ENCODE data around the gene STK32B.

The STK32B gene

DNA sequence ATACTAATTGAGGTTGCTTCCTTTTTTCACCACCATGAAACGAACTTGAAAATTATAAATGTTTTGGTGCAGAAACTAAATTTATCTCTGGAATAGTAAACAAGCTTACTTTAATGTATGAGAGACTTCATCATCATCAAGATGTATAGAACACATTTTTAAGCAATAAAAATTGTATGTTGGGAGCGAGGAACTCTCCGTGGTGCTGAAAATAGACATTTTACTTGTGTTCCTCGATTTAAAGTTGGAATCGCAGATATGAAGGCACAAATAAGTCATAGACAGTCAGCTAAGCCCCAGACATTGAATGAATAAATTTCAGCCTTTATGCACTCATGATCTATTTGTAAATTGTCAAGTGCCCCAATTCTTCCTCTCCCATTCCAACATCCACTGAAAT, 310.7 kb downstream of the STK32B start:
- no peaks in the 10 kb centered on the region for H3K9me3 ChIP-seq (ENCODE audit: control insufficient read depth, insufficient read depth, low read length)
- no peak overlapping the region for H3K4me3 ChIP-seq (ENCODE audit: low read depth, low read length)
- H3K9ac ChIP-seq (ENCODE audit: low read depth, low read length), result no peak overlapping the region
- H3K36me3 ChIP-seq (ENCODE audit: control insufficient read depth, insufficient read depth, low read length), result no peaks in the 10 kb centered on the region
- H3K27me3 ChIP-seq (ENCODE audit: control insufficient read depth, insufficient read depth, low read length), result no peaks in the 10 kb centered on the region
- H3K4me1 ChIP-seq (ENCODE audit: control insufficient read depth, insufficient read depth, low read length), result no peaks in the 10 kb centered on the region

- H3K4me1 ChIP-seq (ENCODE audit: control insufficient read depth, insufficient read depth, low read length), result no peaks in the 10 kb centered on the region
- no peaks in the 10 kb centered on the region for H3K27me3 ChIP-seq (ENCODE audit: control insufficient read depth, insufficient read depth, low read length)
- H3K9ac ChIP-seq (ENCODE audit: low read depth, low read length), result no peak overlapping the region
- H3K36me3 ChIP-seq (ENCODE audit: control insufficient read depth, insufficient read depth, low read length), result no peaks in the 10 kb centered on the region
- no peak overlapping the region for H3K4me3 ChIP-seq (ENCODE audit: low read depth, low read length)
- H3K9me3 ChIP-seq (ENCODE audit: control insufficient read depth, insufficient read depth, low read length), result no peaks in the 10 kb centered on the region
These were observed 313.1 kb downstream of the STK32B start for GRCh38 chr4:5364406-5364805.

DNA sequence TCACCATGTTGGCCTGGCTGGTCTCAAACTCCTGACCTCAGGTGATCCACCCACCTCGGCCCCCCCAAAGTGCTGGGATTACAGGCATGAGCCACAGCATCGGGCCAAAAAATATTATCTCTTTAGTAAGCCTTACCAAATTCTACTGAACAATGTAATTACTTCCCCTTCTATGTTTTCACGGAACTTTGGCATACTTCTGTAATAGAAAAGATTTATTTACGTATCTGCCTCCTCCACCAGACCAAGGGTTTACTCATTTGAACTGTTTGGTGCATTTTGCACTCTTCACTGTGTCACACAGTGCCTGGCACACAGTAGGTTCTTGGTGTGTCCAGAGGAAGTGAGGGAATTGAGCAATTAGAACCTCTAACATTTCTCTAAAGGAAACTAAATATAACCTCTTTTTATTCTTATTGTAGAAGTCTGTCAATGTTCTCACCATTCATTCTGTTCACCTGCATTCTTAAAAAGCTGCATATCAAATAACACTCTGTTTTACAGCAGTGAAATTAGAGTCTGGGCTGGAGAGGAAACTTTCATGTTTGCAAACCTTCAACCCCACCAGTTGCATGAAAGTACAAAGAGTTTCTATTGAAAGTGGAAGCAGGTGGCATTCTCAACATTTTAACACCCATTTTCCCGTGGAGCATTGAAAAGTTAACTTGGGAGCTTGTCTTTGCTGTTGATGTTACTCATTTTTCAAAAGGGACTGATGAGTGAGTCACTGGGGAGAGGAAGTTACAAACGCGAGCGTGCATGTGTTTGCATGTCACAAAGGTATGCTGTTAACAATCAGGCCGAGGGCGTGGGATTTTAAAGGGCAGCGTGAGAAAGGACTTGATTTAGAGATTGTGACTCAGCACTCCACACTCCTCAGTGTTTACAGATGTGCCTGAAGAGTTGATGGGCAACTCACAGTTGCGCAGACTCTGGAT, 314.1 kb downstream of the STK32B start:
- Histone ChIP-seq H3K4me3 (ENCODE audit: low read depth, low read length) (no peak overlapping the region), H3K9ac (ENCODE audit: low read depth, low read length) (no peak overlapping the region), H3K4me1 (ENCODE audit: control insufficient read depth, insufficient read depth, low read length) (no peaks in the 10 kb centered on the region), H3K9me3 (ENCODE audit: control insufficient read depth, insufficient read depth, low read length) (no peaks in the 10 kb centered on the region), H3K36me3 (ENCODE audit: control insufficient read depth, insufficient read depth, low read length) (no peaks in the 10 kb centered on the region), H3K27me3 (ENCODE audit: control insufficient read depth, insufficient read depth, low read length) (no peaks in the 10 kb centered on the region)

GRCh38 chr4:5366009-5366386, 314.7 kb downstream of the STK32B start:
- Histone ChIP-seq H3K27me3 (ENCODE audit: control insufficient read depth, insufficient read depth, low read length) (no peaks in the 10 kb centered on the region), H3K4me1 (ENCODE audit: control insufficient read depth, insufficient read depth, low read length) (no peaks in the 10 kb centered on the region), H3K9me3 (ENCODE audit: control insufficient read depth, insufficient read depth, low read length) (no peaks in the 10 kb centered on the region), H3K36me3 (ENCODE audit: control insufficient read depth, insufficient read depth, low read length) (no peaks in the 10 kb centered on the region), H3K9ac (ENCODE audit: low read depth, low read length) (no peak overlapping the region), H3K4me3 (ENCODE audit: low read depth, low read length) (no peak overlapping the region)

DNA sequence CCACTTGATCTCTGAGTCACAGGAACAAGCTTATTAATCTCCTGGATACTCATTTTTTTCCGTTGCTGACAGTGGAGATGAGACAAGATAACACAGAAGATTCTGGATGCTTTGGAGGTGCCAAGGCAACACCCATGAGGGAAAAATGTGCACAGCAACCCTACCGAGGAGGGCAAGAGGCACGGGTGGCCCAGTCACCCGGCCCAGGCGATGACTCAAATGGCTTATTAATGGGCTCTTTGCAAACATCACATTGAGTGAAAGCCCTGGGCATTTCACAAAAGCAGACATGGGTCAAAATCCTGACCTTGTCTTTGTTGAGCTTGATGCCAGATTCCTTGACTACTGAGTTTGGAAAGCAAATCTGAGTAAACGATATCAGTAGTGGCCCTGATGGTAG, 315.1 kb downstream of the STK32B start:
- Histone ChIP-seq H3K27me3 (ENCODE audit: control insufficient read depth, insufficient read depth, low read length) (no peaks in the 10 kb centered on the region), H3K4me1 (ENCODE audit: control insufficient read depth, insufficient read depth, low read length) (no peaks in the 10 kb centered on the region), H3K9me3 (ENCODE audit: control insufficient read depth, insufficient read depth, low read length) (no peaks in the 10 kb centered on the region), H3K9ac (ENCODE audit: low read depth, low read length) (no peak overlapping the region), H3K4me3 (ENCODE audit: low read depth, low read length) (no peak overlapping the region), H3K36me3 (ENCODE audit: control insufficient read depth, insufficient read depth, low read length) (no peaks in the 10 kb centered on the region)

GRCh38 chr4:5368426-5368825, 317.1 kb downstream of the STK32B start:
- Histone ChIP-seq H3K9ac (ENCODE audit: low read depth, low read length) (no peak overlapping the region), H3K27me3 (ENCODE audit: control insufficient read depth, insufficient read depth, low read length) (no peaks in the 10 kb centered on the region), H3K9me3 (ENCODE audit: control insufficient read depth, insufficient read depth, low read length) (no peaks in the 10 kb centered on the region), H3K4me1 (ENCODE audit: control insufficient read depth, insufficient read depth, low read length) (no peaks in the 10 kb centered on the region), H3K36me3 (ENCODE audit: control insufficient read depth, insufficient read depth, low read length) (no peaks in the 10 kb centered on the region), H3K4me3 (ENCODE audit: low read depth, low read length) (no peak overlapping the region)

DNA sequence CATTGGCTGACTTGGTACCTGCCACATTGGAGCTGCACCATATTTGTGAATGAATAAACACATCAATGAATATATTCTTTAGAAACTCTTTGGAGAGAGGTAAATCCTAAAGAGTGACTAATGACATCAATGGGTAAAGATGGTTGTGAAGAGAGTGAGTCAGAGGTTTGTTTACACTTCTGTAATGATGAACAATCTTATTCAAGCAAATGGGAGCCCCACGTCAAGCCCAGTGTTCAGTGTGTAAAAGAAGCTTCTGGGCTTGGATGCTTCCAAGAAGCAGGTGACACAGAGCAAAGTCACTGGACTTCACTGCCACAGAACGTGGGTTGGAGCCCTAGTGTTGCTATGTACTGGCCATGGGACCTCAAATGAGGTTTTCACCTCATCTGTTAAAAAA, 319.0 kb downstream of the STK32B start:
- H3K4me3 ChIP-seq (ENCODE audit: low read depth, low read length), result no peak overlapping the region
- no peak overlapping the region for H3K9ac ChIP-seq (ENCODE audit: low read depth, low read length)
- H3K36me3 ChIP-seq (ENCODE audit: control insufficient read depth, insufficient read depth, low read length), result no peaks in the 10 kb centered on the region
- no peaks in the 10 kb centered on the region for H3K4me1 ChIP-seq (ENCODE audit: control insufficient read depth, insufficient read depth, low read length)
- no peaks in the 10 kb centered on the region for H3K9me3 ChIP-seq (ENCODE audit: control insufficient read depth, insufficient read depth, low read length)
- no peaks in the 10 kb centered on the region for H3K27me3 ChIP-seq (ENCODE audit: control insufficient read depth, insufficient read depth, low read length)

GRCh38 chr4:5371415-5372190, 320.3 kb downstream of the STK32B start:
- Histone ChIP-seq H3K4me3 (ENCODE audit: low read depth, low read length) (no peak overlapping the region), H3K9me3 (ENCODE audit: control insufficient read depth, insufficient read depth, low read length) (no peaks in the 10 kb centered on the region)

DNA sequence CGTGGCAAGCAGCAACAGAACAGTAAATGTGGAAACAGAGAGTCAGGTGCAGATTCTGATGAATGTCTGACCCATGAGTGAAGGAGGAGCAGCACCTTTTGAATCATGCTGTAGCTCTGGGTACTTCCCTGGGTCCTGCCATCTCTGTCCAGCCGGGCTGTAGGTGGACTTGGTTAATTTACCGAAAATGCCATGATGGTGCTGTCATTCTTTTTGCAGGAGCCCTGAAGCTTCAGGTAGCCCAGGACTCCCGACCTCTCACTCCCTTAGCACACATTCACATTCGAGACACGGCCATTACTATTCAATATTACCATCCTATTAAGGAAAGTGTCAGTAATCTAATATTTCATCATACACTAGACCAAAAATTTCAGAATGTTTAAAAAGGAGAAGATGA, 320.9 kb downstream of the STK32B start:
- no peaks in the 10 kb centered on the region for H3K27me3 ChIP-seq (ENCODE audit: control insufficient read depth, insufficient read depth, low read length)
- no peak overlapping the region for H3K9ac ChIP-seq (ENCODE audit: low read depth, low read length)
- no peaks in the 10 kb centered on the region for H3K9me3 ChIP-seq (ENCODE audit: control insufficient read depth, insufficient read depth, low read length)
- no peaks in the 10 kb centered on the region for H3K36me3 ChIP-seq (ENCODE audit: control insufficient read depth, insufficient read depth, low read length)
- H3K4me1 ChIP-seq (ENCODE audit: control insufficient read depth, insufficient read depth, low read length), result no peaks in the 10 kb centered on the region
- no peak overlapping the region for H3K4me3 ChIP-seq (ENCODE audit: low read depth, low read length)

More at GRCh38 chr4:5371415-5372190, 320.3 kb downstream of the STK32B start:
- Histone ChIP-seq H3K4me1 (ENCODE audit: control insufficient read depth, insufficient read depth, low read length) (no peaks in the 10 kb centered on the region), H3K27me3 (ENCODE audit: control insufficient read depth, insufficient read depth, low read length) (no peaks in the 10 kb centered on the region), H3K9ac (ENCODE audit: low read depth, low read length) (no peak overlapping the region), H3K36me3 (ENCODE audit: control insufficient read depth, insufficient read depth, low read length) (no peaks in the 10 kb centered on the region)

- Histone ChIP-seq H3K4me1 (ENCODE audit: control insufficient read depth, insufficient read depth, low read length) (no peaks in the 10 kb centered on the region), H3K36me3 (ENCODE audit: control insufficient read depth, insufficient read depth, low read length) (no peaks in the 10 kb centered on the region), H3K27me3 (ENCODE audit: control insufficient read depth, insufficient read depth, low read length) (no peaks in the 10 kb centered on the region), H3K4me3 (ENCODE audit: low read depth, low read length) (no peak overlapping the region), H3K9ac (ENCODE audit: low read depth, low read length) (no peak overlapping the region), H3K9me3 (ENCODE audit: control insufficient read depth, insufficient read depth, low read length) (no peaks in the 10 kb centered on the region)
These were observed 322.0 kb downstream of the STK32B start for GRCh38 chr4:5373327-5373726.

GRCh38 chr4:5374592-5374991, 323.3 kb downstream of the STK32B start:
- Histone ChIP-seq H3K36me3 (ENCODE audit: control insufficient read depth, insufficient read depth, low read length) (no peaks in the 10 kb centered on the region), H3K4me3 (ENCODE audit: low read depth, low read length) (no peak overlapping the region), H3K9ac (ENCODE audit: low read depth, low read length) (no peak overlapping the region), H3K4me1 (ENCODE audit: control insufficient read depth, insufficient read depth, low read length) (no peaks in the 10 kb centered on the region), H3K27me3 (ENCODE audit: control insufficient read depth, insufficient read depth, low read length) (no peaks in the 10 kb centered on the region), H3K9me3 (ENCODE audit: control insufficient read depth, insufficient read depth, low read length) (no peaks in the 10 kb centered on the region)

GRCh38 chr4:5374994-5375393, 323.7 kb downstream of the STK32B start:
- Histone ChIP-seq H3K4me1 (ENCODE audit: control insufficient read depth, insufficient read depth, low read length) (no peaks in the 10 kb centered on the region), H3K36me3 (ENCODE audit: control insufficient read depth, insufficient read depth, low read length) (no peaks in the 10 kb centered on the region), H3K9me3 (ENCODE audit: control insufficient read depth, insufficient read depth, low read length) (no peaks in the 10 kb centered on the region), H3K27me3 (ENCODE audit: control insufficient read depth, insufficient read depth, low read length) (no peaks in the 10 kb centered on the region), H3K4me3 (ENCODE audit: low read depth, low read length) (no peak overlapping the region), H3K9ac (ENCODE audit: low read depth, low read length) (no peak overlapping the region)

All from iPS-15b (cell line).